AG09319 (cell line): ENCODE results near the gene CYP2C8.

Experiments used
- DNase-seq: peaks from one replicate; pipeline ENCODE4 v3.0.0-alpha.2; 2010; ENCODE audit warnings: low read depth; ENCODE audit errors: extremely low read depth
- TF ChIP-seq, protein P1 (sequence below): IDR thresholded peaks from 2 replicates; pipeline ENCODE4 v1.5.1; 2011; ENCODE audit warnings: low read depth, mild to moderate bottlenecking, inconsistent platforms, low read length, moderate library complexity

CYP2C8 gene

DNA sequence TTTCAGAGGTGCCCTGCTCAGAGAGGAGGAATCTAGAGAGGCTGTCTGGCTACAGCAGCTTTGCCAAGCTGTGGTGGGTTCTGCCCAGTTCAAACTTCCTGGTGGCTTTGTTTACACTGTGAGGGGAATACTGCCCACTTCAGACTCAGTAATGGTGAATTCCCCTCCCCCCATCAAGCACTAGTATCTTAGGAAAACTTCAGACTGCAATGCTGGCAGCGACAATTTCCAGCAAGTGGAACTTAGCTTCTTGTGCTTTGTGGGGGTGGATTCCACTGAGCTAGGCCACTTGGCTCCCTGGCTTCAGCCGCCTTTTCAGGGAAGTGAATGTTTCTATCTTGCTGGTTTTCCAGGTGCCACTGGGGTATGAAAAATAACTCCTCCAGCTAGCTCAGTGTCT, 42.8 kb downstream of the CYP2C8 start:
- TF ChIP-seq, protein P1, sequence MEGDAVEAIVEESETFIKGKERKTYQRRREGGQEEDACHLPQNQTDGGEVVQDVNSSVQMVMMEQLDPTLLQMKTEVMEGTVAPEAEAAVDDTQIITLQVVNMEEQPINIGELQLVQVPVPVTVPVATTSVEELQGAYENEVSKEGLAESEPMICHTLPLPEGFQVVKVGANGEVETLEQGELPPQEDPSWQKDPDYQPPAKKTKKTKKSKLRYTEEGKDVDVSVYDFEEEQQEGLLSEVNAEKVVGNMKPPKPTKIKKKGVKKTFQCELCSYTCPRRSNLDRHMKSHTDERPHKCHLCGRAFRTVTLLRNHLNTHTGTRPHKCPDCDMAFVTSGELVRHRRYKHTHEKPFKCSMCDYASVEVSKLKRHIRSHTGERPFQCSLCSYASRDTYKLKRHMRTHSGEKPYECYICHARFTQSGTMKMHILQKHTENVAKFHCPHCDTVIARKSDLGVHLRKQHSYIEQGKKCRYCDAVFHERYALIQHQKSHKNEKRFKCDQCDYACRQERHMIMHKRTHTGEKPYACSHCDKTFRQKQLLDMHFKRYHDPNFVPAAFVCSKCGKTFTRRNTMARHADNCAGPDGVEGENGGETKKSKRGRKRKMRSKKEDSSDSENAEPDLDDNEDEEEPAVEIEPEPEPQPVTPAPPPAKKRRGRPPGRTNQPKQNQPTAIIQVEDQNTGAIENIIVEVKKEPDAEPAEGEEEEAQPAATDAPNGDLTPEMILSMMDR = no peak
- no peak for DNase-seq

DNA sequence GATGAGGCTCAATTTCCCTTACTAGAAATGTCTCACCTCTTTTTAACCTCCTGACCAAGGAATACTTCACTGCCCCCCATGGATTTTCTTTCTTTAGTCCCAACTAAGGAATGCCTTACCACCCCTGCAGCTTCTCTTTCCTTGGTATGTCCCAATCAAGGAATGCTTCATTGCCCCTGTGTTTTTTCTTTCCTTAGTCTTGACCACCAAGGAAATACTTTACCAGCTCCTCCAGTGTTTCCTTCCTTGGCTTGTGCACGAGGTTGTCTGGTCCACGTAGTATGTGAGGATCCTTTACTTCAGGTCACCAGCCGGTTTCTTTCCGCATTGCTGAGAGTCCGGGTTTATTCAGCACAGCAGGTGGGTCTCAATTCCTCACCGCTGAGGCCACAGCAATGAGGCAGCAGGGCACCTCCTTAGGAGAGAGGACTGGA, 71.5 kb downstream of the CYP2C8 start:
- TF ChIP-seq, protein P1 = no peak
- DNase-seq = no peak

DNA sequence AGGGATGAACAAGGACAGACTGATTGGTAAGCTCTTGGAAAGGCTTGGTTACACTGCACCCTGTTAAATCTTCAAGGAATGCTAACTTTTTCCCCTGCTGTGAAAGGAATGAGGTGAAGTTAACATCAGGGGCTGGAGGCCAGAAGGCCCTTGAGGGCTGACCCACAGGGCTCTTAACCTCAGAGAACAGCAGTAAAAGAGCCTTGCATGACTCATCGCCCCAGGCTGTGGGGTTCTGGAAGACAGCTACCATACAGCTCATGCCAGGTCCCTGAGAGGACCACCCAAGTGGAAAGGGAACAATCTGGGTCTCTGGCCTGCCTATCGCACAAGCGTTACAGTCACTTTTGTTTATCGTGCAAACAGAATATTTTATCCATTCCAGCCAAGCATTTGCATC, 76.5 kb downstream of the CYP2C8 start:
- DNase-seq = no peak

DNA sequence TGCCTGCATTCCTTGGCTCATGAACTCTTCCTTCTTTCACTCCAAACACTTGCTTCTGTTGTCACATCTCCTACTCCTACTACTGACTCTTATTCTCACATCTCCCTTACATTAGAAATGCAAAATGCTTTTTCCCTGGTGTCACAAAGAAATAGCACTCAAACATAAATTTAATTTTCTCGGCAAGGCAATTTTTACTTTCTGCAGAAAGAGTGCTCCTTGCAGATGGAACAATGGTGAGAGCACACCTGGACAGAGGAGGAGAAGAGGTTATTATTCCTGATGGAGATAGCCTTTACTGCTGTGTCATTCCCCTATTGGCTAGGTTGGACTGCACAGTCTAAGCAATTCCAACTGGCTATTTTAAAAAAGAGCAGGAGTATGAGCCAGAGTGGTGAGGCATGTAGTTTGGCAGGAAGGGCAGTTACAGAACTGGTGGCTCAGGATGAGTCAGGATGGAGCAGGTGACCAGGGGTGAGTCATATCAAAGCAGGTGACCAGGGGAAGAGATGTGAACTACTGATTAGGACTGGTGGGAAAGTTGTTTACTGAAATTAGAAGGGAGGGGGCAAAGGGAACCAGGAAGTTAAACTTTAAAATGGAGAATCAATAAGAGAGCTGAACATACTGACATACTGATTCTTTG, 77.9 kb downstream of the CYP2C8 start:
- no peak for DNase-seq
- TF ChIP-seq, protein P1 = no peak

More for the DNA sequence above, 76.5 kb downstream of the CYP2C8 start:
- TF ChIP-seq, protein P1 = no peak

DNA sequence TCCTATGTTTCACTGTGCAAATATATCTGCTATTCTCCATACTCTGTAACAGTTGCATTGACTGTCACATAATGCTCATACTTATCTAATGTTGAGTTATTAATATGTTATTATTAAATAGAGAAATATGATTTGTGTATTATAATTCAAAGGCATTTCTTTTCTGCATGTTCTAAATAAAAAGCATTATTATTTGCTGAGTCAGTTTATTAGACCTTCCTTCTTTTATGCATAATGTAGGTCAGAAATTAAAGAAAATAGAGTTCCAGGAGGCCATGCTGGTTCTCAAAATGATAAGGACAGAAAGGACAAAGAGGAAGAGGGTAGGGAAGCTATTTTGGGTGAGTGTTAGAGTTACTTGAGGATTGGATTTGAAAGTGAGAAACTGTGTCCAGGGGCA, 80.1 kb downstream of the CYP2C8 start:
- no peak for DNase-seq
- TF ChIP-seq, protein P1 = no peak
